HG02798 (cell line): Measurements from ENCODE around the gene OAF.

ENCODE experiments used
- ATAC-seq: cut with Tn5 transposase; IDR thresholded peaks from one replicate; pipeline ENCODE4 v1.9.1; 2021; ENCODE audit warnings: mild to moderate bottlenecking; ENCODE audit not compliant: unreplicated experiment, poor library complexity

The OAF gene

DNA sequence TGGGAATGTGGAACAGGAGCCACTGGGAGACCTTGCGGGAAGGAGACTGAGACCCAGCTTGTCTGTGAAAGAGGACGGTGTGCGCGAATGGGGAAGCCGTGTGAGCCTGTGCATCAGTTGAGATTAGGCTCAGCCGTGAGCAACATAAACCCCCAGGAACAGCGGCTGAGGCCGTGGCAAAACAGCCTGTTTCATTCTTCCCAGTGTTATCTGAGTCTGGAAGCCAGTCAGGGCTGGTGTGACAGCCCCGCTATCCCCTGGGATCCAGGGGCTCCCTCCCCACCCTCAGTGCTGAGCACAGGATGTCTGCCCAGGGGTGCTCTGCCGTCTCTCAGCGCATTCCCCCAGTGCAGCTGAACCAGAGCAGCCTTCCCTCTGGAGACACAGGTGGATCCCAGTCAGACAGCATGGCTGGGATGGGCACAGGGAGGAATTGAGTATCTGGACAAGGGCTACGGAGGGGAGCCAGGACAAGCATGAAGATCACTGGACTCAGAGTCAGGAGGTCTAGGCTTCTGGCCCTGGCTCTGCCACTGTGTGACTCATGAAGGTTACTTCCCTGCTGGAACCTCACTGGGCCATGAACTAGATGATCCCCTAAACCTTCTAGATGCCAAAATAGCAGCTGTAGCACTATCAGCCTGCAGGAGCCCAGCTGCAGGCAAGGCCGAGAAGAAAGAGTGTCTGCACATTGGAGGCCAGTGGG is 8.6 kb downstream of the OAF start:
- ATAC-seq = no peak

DNA sequence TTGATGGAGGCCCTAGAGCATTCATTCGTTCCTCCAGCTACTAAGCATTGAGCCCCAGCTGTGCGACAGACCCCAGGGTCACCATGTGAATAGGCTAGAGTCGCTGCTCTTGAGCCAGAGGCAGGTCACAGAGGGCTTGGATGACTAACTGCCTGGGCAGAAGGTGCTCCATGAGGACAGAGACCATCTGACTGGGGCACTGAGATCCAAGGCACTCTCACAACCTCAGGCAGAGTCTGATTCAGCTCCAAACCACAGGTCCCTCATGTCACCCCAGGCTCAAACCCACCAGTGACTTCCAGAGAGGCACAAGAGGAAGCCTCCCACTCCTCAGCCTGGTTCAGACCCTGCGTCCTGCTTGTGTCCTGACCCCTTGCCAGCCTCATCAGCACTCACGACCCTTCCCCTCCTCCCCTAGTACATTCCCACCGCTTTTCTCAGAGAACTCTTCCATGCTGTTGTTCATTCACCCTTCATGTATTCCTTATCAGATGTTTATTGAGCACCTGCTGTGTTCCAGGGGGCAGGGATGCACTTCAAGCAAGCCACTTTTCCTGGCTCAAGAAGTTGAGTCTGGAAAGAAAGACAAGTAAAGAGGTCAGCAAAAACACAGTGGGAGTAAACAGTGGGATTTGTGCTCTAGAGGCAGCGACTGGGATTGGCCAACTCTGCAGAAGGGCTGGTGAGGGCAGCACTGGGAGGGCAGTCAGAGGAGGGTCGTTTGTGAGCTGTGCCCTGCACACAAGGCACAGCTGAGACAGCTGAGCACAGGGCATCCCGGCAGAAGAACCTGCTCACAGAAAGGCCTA is 9.3 kb downstream of the OAF start:
- ATAC-seq = no peak

DNA sequence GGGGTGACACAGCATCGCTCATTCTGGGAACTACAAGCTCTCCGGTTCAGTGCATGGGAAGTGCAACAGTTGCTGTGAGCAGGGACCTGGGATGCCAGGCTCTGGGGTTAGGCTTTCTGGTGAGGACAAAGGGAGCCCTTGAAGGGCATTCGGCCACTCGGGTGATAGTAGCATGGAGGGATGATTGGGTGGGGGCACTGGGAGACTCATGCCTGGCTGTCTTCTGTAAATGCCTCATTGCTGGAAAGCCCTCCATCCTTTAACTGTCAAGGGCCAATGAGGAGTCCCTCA is 9.9 kb downstream of the OAF start:
- ATAC-seq = no peak

DNA sequence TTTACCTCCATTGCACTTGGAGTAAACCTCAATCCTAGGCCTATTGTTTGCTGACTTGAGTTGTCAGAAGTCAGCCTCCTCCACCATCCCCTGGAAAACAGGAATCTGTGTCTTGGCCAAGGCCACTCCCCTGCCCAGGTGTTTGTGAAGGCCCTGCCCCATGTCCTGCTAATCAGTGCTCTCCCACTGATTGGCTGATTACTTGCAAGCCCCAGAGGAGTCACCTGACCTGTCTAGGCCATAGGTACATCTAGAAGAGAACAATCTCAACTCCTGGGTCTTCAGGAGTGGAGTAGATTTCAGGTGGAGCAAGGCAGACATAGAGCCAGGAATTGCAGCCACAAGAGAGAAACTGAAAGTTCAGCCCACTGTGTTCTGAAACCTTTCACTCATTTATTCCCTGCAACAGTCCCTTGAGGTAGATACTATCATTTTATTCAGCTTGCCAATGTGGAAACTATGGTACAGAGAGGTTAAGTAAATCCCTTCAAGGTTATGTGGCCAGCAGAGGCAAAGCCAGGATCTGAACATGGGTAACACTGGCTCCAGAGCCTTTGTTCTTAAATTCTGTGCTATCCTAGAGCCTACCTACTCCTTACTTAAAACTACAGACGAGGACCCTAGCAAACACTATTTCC is 10.4 kb downstream of the OAF start:
- ATAC-seq = no peak

DNA sequence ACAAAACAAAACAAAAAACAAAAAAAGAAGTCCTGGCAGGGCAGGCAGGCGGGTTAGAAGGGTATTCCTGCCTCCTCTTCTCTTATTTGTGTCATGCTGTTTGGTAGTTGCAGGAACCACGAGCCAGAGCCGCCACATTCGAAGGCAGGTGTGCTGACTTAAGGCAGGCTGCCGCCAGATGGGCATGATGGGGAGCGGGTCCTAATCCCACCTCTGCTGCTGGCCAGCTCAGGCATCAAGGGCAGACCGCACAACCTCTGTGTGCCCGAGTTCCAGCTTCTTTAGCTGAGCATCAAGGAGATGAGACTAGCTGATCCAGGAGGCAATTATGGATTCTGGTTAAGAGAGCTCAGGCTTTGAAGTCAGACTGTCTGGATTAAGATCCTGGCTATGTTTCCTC is 12.1 kb downstream of the OAF start:
- ATAC-seq = no peak

DNA sequence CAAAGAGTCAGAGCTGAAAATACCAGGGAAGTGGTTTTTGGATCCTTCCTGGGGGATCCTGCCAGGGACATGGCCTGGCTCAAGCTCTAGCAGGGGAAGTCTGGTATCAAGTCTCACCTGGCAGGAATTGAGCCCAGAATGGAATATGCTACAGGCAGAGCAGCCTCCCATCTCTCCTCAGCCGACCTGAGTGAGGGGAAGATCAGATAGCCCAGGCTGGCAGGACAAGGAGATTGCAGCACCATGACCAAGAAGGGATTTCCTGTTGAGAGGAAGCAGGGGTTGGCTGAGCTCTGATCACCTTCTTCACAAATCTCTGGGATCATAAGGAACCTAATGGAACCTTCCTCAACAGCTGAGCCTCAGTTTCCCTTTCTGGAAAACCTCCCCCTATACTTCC is 13.0 kb downstream of the OAF start:
- no peak for ATAC-seq

DNA sequence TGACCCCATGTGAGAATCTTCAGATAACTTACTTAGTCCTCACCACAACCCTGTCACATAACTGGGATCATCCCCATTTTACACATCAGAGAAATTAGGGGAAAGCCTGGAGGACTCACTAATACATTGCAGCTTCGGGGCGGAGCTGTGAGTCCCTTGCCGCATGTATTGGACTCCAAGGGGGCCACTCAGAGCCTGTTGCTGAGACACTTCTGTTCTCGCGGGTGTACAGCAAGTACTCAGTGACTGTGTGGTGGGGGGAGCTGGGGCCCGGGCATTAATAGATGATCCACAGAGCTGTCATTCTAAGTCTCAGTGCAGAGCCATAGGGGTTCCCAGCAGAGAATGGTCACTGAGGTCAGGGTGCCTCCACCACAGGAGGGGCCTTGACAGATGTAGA is 13.5 kb downstream of the OAF start:
- no peak for ATAC-seq

DNA sequence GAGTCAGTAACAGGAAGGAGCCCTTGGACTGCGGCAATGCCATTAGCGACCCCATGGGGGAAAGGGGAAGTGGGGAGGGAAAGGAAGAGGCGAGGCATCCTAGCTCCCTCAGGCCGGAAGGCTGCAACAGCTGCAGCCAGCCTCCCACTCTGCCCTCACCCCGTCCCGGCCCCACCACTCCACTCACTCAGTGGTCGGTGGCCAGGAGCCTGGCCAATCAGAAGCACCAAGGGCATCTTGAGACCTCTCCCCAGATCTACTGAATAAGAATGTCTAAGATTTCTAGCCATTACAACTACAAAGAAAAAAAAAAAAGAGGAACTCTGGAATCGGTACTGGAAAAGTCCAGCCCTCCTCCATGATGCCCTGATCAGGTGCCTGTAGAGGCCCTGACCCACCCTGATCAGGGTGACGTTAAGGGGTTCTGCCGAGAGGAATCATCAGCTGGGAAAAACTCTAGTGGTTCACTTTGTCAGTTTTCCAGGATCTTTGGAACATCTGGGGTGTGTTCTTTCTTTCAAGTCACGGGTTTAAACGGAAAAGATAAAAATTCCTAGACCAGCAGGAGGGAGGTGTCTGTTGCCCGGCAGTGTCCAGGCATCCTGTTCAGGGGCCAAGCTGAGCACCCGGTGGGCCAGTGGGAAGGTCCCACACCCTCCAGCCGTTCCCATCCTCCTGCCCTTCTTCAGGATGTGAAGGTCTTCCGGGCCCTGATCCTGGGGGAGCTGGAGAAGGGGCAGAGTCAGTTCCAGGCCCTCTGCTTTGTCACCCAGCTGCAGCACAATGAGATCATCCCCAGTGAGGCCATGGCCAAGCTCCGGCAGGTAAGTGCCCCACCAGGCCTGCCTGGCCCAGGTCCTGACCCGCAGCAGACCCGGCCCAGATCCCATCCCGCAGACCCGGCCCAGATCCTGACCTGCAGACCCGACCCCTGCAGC is 14.4 kb downstream of the OAF start:
- no peak for ATAC-seq

DNA sequence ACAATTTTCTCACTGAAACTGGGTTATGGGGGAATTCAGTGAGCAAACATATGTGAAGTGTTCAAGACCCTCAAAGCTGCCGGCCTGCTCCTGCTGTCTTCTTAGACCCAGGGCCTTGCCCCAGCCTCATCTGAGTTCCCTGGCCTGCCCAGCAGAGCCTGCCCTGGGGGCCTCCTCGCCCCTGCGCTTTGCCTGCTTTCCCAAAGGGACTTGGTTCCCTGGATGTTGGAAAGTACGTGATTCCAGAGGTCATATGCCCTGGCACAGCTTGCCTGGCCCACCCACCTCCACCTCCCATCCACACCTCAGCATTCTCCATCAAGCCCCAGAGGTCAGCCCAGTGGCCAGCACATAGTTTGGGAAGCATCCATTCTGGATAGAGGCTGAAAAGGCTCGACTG is 15.4 kb downstream of the OAF start:
- no peak for ATAC-seq

DNA sequence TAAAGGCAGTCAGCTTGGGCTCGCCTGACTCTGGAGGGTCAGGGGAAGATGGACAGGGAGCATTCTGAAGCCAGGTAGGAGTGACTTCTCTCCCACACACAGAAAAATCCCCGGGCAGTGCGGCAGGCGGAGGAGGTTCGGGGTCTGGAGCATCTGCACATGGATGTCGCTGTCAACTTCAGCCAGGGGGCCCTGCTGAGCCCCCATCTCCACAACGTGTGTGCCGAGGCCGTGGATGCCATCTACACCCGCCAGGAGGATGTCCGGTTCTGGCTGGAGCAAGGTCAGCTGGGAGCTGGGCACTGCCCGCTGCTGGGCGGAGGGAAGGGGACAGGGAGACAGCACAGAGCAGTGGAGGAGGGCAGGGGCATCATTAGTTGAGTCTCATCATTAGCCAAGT is 15.9 kb downstream of the OAF start:
- ATAC-seq = no peak

DNA sequence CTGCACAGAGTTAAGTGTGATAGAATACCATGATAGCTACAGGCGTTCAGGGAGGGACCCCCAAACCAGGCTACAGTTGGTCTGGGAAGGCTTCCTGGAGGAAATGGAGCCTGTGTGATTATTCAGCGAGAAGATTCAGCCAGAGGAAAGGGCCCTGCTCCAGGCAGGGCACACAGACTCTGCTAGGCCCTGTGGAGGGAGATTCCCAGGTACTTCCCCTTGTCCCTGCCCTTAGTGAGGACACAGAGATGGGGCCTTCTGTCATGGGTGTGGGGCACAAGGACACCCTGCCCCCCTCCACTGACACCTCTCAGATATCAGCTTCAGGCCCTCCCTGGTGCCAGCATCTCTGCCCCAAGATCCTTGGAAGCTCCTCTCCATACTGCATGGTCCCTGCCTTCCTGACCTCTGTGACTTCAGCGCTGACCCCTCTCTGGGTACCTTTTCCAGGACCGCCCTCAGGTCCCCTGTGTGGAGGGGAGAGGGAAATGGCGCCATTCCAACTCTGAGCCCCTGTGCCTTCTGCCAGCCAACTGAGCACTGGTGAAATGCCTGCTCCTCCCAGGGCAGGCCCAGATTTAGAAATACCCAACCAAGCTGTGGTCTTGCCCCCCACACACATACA is 16.5 kb downstream of the OAF start:
- ATAC-seq = no peak

DNA sequence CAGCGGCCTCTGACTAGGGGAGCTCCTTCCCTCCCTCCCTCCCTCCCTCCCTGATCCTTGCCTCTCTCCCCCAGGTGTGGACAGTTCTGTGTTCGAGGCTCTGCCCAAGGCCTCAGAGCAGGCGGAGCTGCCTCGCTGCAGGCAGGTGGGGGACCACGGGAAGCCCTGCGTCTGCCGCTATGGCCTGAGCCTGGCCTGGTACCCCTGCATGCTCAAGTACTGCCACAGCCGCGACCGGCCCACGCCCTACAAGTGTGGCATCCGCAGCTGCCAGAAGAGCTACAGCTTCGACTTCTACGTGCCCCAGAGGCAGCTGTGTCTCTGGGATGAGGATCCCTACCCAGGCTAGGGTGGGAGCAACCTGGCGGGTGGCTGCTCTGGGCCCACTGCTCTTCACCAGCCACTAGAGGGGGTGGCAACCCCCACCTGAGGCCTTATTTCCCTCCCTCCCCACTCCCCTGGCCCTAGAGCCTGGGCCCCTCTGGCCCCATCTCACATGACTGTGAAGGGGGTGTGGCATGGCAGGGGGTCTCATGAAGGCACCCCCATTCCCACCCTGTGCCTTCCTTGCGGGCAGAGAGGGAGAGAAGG is 18.1 kb downstream of the OAF start:
- no peak for ATAC-seq

DNA sequence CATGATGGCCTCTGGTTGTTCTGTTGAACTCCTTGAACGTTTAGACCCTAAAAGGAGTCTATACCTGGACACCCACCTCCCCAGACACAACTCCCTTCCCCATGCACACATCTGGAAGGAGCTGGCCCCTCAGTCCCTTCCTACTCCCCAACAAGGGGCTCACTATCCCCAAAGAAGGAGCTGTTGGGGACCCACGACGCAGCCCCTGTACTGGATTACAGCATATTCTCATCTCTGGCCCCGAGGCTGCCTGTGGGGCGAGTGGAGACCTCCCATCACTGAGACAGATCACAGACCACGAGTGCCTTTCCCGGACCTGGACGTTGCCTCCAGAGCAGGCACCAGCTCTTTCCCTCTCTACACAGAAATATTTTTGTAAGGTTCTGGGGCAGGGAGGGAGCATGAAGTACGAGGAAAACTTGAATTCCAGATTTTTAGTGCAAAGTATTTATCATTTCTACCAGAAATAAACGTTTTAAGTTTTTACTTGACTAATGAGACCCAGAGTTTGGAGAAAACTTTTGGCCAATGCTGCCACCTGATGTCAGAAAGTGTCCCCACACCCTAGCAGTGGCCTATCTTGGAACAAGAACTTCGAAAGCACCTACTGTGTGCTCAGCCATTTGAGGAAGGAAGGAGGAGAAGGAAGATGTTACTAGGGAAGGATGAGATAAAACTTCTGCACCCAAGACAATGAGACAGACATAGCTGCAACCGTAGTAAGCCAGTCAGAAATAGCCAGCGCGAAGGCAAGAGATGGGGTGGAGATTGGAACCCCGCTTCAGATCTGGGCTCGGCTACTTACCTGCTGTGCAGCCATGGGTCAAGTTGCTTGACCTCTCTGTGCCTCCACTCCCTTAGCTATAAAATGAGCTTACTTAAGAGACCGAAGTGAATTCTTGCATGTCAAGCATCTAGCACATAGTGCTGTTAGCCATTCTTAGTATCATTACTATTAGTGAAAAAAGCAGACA is 18.9 kb downstream of the OAF start:
- no peak for ATAC-seq

DNA sequence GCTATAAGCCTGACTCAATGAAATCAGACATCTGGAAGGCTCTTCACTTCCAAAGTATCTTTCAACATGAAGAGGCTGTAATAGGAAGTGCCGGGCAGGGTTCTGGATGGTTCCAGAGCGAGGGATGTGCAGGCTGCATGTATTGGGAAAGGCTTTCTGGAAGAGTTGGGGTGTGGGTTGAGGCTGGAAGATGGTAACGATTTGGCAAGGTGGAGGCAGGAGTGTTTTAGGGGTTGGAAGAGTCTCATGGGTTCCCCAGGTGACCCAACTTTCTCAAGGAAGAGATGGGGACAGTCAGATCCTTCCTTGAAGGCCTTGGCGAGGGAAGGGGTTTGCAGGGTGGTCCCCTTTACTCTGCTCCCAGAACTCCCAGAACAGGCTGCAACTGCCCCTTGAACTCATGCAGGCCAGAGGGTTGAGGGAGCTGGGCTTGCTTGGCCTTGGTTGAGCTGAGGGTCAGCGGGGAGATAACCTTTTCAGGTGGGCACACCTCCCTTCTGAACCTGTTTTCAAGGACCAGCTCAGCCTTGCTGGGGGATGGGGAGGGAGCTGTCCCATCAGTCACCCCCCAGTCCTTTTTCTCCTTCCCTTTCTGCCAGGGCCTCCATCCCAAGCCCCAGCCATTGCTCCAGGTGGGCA is 19.7 kb downstream of the OAF start:
- ATAC-seq = no peak

DNA sequence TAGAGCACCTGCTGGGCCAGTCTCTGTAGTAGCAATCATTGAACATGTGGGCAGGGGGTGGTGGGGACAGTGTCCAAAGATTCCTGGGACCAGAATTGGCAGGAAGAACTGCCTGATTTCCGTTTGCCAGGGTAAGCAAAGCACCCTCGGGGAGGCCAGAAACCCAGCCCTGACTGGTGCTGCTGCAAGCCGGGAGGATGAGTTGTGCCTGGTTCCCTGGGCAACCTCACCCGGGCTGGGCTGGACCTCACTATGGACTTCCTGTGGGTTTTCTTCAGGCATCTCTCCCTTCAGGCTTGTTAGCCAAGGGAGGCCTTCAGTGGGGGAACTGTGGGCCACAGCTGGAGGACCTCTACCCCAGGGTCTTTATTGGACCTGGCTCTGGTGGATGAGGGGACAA is 21.1 kb downstream of the OAF start:
- ATAC-seq = no peak

DNA sequence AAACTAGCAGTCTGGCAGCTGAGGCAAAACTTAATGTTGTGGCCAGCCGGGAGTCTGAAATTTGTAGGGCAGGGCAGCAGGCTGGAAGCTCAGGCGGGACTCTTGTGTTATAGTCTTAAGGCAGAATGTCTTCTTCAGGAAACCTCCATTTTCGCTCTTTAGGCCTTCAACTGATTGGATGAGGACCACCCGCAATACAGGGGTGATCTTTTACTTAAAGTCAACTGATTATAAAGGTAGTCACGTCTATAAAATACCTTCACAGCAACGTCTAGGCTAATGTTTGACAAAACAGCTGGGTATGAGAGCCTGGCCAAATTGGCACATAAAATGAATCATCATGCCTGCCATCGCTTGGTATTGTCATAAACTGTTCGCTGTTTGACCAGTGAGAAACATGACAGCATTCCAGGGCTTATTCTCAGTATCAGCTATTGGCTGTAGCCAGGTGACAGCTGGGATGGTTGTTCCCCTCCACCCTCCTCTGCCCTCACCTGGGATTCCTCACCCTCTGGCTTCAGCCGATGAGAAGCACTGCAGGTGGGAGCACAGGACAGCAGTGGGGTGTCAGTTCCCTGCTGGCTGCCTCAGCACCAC is 22.5 kb downstream of the OAF start:
- no peak for ATAC-seq

DNA sequence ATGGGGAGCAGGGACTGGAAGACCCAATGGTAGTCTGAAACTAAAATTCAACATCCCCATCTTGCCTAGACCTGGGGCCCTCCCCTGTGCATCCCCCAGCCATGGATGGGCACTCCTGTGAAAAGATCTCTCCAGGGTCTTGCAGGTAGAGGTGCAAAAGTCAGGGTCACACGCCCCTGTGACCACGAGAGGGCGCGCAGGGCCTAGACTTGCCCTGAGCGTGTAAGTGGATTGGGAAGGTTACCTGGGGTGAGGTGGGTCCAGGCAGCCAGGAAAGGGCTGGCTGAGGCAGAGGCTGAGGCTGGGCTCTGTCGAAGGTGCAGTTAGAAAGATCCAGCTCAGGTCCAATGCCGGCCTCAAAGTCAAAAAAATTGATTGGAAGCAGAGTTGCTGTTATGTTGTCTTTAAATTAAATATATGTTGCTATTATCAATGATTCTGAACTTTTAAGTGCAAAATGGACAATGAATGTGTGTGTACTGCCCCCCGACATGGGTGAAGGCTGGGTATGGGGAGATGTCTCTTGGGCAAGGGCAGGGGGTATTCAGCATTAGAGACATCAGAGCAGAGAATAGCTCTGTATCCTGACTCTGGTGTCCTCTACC is 24.3 kb downstream of the OAF start:
- ATAC-seq = no peak
